Stimulated activated CD4-positive, alpha-beta T cell treated with anti-CD3 and anti-CD28 coated beads, Interleukin-2, amount 100 ng/mL, for 24 hours (primary cell): ENCODE measurements around the gene IQCH.
A peak's percentile ranks its signal among the peaks of the same experiment; 100 is the strongest.
"Not testable (repeated sequence)": the region's sequence is repeated elsewhere in the genome, so short reads cannot be mapped to it uniquely, and the experiment has no call there.

ENCODE experiments used
- DNase-seq, 2 donors: peaks; one replicate each; pipeline ENCODE4 v3.0.0-alpha.2; 2020

Gene IQCH

GRCh38 chr15:67254238-67255175 lies at the start of gene IQCH, which contains the start of gene AAGAB:
IQCH (plus strand) TSS chr15:67254786; CDS start chr15:67254897, 111 bp downstream.
AAGAB (minus strand) TSS chr15:67254661; CDS start chr15:67254631, 30 bp downstream.
- DNase-seq, result peak; percentile 98 to 99

DNA sequence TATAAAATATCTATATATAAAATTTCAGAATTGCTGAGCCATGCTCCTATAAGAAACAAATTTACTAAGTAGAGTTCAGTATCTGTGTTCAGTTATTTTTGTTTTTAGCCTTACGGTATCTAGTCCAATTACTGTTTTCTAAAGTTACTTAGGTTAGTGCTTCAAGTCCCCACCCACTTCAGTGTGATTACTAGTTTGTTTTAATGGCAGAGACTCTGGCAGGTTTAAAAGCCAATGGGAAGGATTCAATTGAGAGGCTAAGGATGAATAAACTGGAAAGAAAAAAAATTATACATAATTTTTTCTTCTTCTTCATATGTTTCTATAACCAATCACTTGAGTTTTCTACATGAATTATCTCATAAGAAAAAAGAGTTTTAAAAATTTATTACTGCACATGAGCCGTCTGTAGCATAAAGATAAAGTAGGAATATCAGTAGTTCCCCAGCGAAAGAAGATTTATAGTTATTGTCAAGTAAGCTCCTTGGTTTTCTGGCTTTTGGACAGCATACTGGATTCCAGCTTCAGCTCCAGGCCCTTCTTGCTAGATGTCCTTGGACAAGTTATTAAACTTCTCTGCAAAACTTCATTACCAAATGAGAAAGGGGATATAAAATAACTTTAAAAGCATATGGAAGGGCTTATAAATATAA lies 46.9 kb upstream of the IQCH start:
- DNase-seq, result no peak

- DNase-seq, result no peak
Measured at GRCh38 chr15:67208396-67208795, 46.2 kb upstream of the IQCH start.

- no peak for DNase-seq
Measured at GRCh38 chr15:67210555-67211168, 43.9 kb upstream of the IQCH start.

GRCh38 chr15:67212684-67213367 lies 41.8 kb upstream of the IQCH start:
- DNase-seq, result no peak

DNA sequence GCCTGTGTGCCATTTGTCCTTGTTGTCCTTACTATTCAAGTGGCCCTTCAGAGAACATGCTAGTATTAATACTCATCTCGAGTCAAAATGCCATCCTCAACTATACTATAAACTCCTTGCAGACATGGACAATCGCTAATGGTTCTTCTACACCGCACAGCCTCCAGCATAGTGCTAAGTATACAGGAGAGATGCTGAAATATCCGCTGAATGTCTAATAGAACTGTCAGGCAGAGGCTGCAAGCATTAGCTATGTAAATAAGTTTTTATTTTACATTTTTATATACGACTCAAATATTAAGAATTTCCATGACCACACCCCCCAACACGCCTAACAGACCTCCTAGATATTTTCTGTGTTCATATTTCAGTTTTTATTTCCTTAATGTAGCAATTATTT lies 39.5 kb upstream of the IQCH start:
- no peak for DNase-seq

GRCh38 chr15:67216859-67217258 lies 37.7 kb upstream of the IQCH start:
- DNase-seq, result no peak

DNA sequence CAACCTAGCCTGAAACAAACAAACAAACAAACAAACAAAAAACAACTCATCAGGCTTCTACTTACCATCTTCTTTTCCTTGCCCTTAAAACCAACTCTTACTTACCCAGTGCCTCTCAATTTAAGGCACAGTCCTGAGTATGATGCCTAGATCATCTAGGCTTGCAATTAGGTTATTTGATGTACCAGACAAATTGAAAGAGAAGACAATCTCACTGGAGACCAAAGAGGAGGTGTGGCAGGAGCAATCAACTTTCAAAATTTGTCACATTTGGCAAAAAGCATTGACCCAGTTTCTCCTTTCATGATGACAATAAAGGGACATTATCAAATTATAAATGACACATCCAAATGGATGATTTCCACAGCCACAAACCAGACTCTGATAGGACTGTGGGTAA lies 36.2 kb upstream of the IQCH start:
- no peak for DNase-seq

DNA sequence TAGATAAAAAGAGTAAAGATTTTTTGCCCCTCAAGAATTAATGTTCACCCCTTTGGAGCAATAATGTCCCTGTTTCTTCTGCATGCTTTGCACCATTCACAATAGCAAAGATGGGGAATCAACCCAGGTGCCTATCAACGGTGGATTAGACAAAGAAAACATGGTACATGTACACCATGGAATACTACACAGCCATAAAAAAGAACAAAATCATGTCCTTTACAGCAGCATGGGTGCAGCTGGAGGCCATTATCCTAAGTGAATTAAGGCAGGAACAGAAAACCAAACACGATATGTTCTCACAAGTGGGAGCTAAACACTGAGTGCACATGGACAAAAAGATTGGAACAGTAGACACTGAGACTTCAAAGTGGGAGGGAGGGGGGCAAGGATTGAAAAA lies 35.3 kb upstream of the IQCH start:
- DNase-seq, result no peak

DNA sequence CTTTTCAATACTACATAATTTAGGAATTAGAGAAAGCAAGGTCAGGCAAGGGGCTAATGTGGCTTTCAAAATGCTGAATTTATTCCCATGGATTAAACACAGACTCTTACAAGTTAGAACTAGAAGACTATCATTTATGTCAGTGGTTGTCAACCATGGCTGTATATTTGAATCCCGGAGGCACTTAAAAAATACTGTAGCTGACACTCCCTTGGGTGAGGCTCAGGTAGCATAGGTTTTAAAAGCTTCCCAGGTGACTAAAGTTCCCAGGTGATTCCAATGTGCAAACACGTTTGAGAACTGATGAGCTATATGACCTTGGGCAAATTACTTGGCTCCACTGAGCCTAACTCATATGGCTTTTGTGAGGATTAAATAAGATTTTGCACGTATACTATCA lies 29.7 kb upstream of the IQCH start:
- DNase-seq, result no peak

DNA sequence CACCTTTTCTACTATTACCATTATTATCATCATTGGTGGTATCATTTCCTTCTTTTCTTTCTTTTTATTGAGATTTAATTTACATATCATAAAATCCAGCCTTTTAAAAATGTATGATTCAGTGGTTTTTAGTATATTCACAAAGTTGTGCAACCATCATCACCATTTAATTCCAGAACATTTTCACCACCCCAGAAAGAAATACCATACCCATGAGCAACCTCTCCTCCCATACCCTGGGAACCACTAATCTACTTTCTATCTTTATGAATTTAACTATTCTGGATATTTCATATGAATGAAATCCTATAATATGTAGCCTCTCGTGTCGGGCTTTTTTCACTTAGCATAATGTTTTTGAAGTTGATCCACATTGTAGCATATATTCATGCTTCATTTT lies 29.2 kb upstream of the IQCH start:
- DNase-seq, result no peak

DNA sequence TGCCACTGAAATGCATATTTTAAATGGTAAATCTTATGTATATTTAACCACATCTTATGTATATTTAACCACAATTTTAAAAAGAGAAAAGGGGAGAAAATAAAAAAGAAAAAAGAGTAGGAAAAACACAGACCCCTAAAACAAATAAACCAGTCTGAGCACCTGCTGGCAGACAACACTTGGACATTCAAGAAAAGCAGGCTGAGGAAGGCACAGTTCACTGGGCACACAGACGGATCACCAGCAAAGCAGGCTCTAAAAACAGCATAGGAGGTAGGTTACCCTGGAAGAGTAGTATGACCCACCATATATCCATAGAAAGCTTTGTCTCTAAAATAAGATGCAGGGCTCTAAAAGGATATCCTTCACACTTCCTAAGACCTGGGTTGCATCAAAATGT lies 27.2 kb upstream of the IQCH start:
- no peak for DNase-seq

- DNase-seq, result no peak
Measured at GRCh38 chr15:67227846-67228245, 26.7 kb upstream of the IQCH start.

DNA sequence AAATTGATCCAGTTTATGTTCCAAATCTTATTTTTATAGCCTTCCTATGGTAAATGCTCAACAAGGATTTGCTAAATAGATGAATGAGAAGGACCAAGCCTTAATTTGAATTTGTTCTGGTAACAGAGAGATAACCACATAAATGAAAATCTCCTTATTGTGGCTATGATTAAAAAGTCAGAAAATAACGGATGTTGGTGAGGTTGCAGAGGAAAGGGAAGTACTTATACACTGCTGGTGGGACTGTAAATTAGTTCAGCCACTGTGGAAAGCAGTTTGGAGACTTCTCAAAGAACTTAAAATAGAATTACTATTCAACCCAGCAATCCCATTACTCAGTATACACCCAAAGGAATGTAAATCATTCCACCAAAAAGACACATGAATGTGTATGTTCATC lies 26.3 kb upstream of the IQCH start:
- no peak for DNase-seq

GRCh38 chr15:67230504-67230903 lies 24.1 kb upstream of the IQCH start:
- DNase-seq, result no peak

DNA sequence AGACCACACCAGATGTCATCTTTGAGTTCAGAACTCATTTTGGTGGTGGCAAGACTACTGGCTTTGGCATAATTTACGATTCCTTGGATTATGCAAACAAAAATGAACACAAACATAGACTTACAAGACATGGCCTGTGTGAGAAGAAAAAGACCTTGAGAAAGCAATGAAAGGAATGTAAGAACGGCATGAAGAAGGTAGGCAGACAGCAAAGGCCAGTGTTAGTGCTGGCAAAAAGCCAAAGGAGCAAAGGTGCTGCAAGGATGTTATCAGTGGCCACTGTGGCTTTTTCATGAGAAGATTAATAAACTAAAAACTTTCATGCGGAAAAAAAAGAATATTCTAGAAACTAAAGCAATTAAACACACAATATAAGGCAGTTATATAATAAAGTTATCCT lies 22.0 kb upstream of the IQCH start:
- DNase-seq, result no peak

DNA sequence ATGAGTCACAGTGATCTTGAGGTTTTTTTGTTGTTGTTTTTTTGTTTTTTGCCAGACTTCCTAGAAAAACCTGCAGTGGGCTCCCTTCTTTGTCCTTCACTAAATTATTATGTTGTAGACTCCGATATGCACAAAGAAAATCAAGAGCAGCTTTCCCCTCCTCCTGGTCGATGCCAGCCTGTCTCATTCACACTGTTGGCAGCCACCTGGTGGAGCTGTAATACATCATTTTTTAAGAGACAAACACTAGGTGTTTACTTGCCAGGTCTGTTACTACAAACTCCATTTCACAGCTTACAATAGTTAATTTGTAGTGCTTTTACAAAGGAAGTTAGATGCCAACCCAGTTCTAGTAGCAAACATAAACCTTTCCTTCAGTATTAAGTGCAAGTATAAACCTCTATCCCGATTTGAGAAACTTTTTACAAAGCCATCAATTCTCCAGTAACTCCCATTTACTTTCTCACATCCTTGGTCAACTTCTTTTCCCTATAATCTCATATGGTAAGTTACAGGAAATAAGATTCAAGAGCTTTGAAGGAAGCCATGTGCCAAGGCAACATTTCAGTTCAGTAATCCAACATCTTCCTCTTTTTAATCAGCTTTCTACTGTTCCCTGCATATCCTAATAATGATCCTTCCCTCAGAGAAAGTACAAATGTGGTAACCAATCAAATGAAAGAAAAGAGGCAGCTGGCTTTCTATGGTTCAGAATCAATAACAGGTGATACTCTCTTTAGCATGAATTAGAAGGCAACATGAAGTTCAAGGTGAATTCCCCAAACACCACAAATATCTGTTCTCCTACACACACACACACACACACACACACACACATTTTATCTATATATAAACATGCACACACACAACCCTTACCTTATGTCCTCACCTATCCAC lies 14.1 kb upstream of the IQCH start:
- peak in 1 of 2 donors; percentile 9 for DNase-seq

DNA sequence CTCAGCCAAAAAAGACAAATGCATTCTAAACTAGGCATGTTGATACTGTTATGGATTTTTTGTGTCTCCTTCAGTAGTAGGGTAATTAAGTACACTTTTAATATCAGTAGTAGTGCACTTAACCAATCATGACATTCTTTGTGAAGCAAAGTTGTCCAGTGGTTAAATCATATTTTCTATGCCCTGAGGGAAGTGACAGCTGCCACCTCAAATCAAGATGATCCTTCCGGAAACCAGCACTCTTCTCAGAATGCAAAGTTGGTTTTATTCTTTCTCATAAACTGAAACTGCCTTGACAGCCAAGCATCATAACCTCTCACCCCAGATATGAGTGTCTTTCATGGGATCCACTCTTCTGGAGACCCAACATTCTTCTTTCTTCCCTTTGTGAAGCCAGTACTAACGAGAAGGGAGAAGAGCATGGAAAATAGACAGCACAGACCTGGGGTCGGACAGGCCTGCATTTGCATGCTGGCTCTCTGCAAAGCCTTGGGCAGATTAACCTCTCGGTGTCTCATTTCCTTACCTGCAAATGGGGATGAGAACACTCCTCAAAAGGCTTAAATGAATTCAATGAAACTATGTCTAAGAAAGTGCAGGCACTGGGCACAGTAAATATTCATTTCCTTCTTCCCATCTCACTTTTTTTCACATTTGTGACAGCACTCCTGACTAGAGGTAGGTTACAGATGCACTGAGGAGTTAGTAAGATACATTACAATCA lies 13.3 kb upstream of the IQCH start:
- DNase-seq, result peak; percentile 15 to 27

DNA sequence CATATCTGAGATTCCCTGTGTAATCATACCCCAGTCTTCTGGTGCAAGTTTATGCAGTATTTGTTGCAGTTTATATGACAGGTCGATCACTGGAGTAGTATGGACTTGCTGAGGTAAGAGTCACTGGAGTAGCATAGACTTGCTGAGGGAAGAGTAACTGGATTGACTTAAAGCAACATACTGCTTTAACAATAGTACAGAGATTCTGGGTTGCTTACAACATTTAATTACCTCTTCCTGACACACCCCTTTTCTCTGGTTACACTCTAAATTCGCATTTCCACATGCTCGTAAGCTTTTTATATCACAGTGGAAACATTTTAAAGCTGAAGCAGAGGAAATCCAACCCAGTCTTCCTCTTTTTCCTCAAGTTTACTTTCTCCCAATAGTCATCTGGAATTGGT lies 11.9 kb upstream of the IQCH start:
- DNase-seq, result no peak

DNA sequence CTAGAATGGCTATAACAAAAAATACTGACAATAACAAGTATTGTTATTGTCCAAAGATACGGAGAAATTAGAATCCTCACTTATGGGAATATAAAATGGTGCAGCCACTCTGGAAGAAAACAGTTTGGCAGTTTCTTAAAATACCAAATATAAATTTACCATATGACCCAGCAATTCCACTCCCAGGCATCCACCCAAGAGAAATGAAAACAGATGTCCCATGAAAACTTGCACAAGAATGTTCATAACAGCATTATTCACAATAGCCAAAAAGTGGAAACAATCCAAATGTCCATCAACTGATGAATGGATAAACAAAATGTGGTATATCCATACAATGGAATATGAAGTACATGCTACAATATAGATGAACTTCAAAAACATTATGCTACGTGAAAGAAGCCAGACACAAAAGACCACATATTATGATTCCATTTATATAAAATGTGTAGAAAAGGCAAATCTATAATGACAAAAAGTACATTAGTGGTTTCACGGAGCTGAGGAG lies 9.6 kb upstream of the IQCH start:
- DNase-seq, result no peak

- DNase-seq, result not testable (repeated sequence)
Measured at GRCh38 chr15:67246606-67247005, 8.0 kb upstream of the IQCH start.
